NCI-H1694 treated with DMSO at 0.1 percent for 48 hours (cell line): ENCODE measurements around the gene CHCHD4.

Source experiments
- DNase-seq: peaks from one replicate; lab custom pipeline; 2025; lab: John Stamatoyannopoulos, UW

CHCHD4 gene

GRCh38 chr3:14148041-14148985 lies 23.6 kb upstream of the CHCHD4 start:
- DNase-seq: no peak

GRCh38 chr3:14147617-14148016 lies 22.9 kb upstream of the CHCHD4 start:
- no peak for DNase-seq

GRCh38 chr3:14147066-14147435 lies 22.4 kb upstream of the CHCHD4 start:
- no peak for DNase-seq

- no peak for DNase-seq
Measured at GRCh38 chr3:14146381-14147065, 21.9 kb upstream of the CHCHD4 start.

- DNase-seq: no peak
Measured at GRCh38 chr3:14145670-14146380, 21.2 kb upstream of the CHCHD4 start.

GRCh38 chr3:14145236-14145635 lies 20.6 kb upstream of the CHCHD4 start:
- DNase-seq: no peak

GRCh38 chr3:14144423-14145075 lies 19.9 kb upstream of the CHCHD4 start:
- DNase-seq: peak; percentile 7

GRCh38 chr3:14143271-14144225 lies 18.9 kb upstream of the CHCHD4 start:
- no peak for DNase-seq

- no peak for DNase-seq
Measured at GRCh38 chr3:14142567-14143270, 18.0 kb upstream of the CHCHD4 start.

- DNase-seq: no peak
Measured at GRCh38 chr3:14141602-14142341, 17.1 kb upstream of the CHCHD4 start.

GRCh38 chr3:14141144-14141543 lies 16.5 kb upstream of the CHCHD4 start:
- DNase-seq: no peak

GRCh38 chr3:14140668-14141067 lies 16.0 kb upstream of the CHCHD4 start:
- DNase-seq: no peak

GRCh38 chr3:14139771-14140170 lies 15.1 kb upstream of the CHCHD4 start:
- no peak for DNase-seq

GRCh38 chr3:14138878-14139655 lies 14.4 kb upstream of the CHCHD4 start:
- DNase-seq: no peak

GRCh38 chr3:14138109-14138877 lies 13.6 kb upstream of the CHCHD4 start:
- no peak for DNase-seq

GRCh38 chr3:14137445-14137844 lies 12.8 kb upstream of the CHCHD4 start:
- no peak for DNase-seq

GRCh38 chr3:14137004-14137403 lies 12.3 kb upstream of the CHCHD4 start:
- no peak for DNase-seq

GRCh38 chr3:14135581-14135980 lies 10.9 kb upstream of the CHCHD4 start:
- no peak for DNase-seq
